ENCODE data around the gene FAM78A.

The FAM78A gene

GRCh38 chr9:131258698-131259431, 17.4 kb downstream of the FAM78A start:
- no peak overlapping the region for H3K4me3 ChIP-seq (ENCODE audit: low read depth, low read length)
- peak; percentile 3 for DNase-seq (ENCODE audit: low read depth)
- TF ChIP-seq POLR2A (IDR thresholded peaks at IDR 0.05; ENCODE audit: extremely low read depth, insufficient read length) (no peak), MAX (IDR thresholded peaks at IDR 0.05; ENCODE audit: low read depth, low read length) (no peak), CTCF (IDR thresholded peaks at IDR 0.05; ENCODE audit: low read depth, low read length) (no peak), MYC (IDR thresholded peaks at IDR 0.05; ENCODE audit: low read depth, low read length) (no peak)

GRCh38 chr9:131258186-131258585, 18.1 kb downstream of the FAM78A start:
- TF ChIP-seq MYC (IDR thresholded peaks at IDR 0.05; ENCODE audit: low read depth, low read length) (no peak), CTCF (IDR thresholded peaks at IDR 0.05; ENCODE audit: low read depth, low read length) (no peak), POLR2A (IDR thresholded peaks at IDR 0.05; ENCODE audit: extremely low read depth, insufficient read length) (no peak), MAX (IDR thresholded peaks at IDR 0.05; ENCODE audit: low read depth, low read length) (no peak)
- no peak overlapping the region for H3K4me3 ChIP-seq (ENCODE audit: low read depth, low read length)
- DNase-seq (ENCODE audit: low read depth): no peak

- no peak for TF ChIP-seq POLR2A (IDR thresholded peaks at IDR 0.05; ENCODE audit: extremely low read depth, insufficient read length)
- no peak for TF ChIP-seq CTCF (IDR thresholded peaks at IDR 0.05; ENCODE audit: low read depth, low read length)
- no peak for TF ChIP-seq MYC (IDR thresholded peaks at IDR 0.05; ENCODE audit: low read depth, low read length)
- no peak for TF ChIP-seq MAX (IDR thresholded peaks at IDR 0.05; ENCODE audit: low read depth, low read length)
- no peak overlapping the region for H3K4me3 ChIP-seq (ENCODE audit: low read depth, low read length)
- DNase-seq (ENCODE audit: low read depth): no peak
Observed at GRCh38 chr9:131257266-131258025, 18.9 kb downstream of the FAM78A start.

GRCh38 chr9:131255676-131256197, 20.6 kb downstream of the FAM78A start:
- TF ChIP-seq POLR2A (IDR thresholded peaks at IDR 0.05; ENCODE audit: extremely low read depth, insufficient read length) (no peak), MYC (IDR thresholded peaks at IDR 0.05; ENCODE audit: low read depth, low read length) (no peak), MAX (IDR thresholded peaks at IDR 0.05; ENCODE audit: low read depth, low read length) (no peak), CTCF (IDR thresholded peaks at IDR 0.05; ENCODE audit: low read depth, low read length) (no peak)
- H3K4me3 ChIP-seq (ENCODE audit: low read depth, low read length): peak overlapping the region; percentile 53
- no peak for DNase-seq (ENCODE audit: low read depth)

GRCh38 chr9:131254626-131255025, 21.7 kb downstream of the FAM78A start:
- no peak for DNase-seq (ENCODE audit: low read depth)
- no peak overlapping the region for H3K4me3 ChIP-seq (ENCODE audit: low read depth, low read length)
- TF ChIP-seq MAX (IDR thresholded peaks at IDR 0.05; ENCODE audit: low read depth, low read length) (no peak), POLR2A (IDR thresholded peaks at IDR 0.05; ENCODE audit: extremely low read depth, insufficient read length) (no peak), MYC (IDR thresholded peaks at IDR 0.05; ENCODE audit: low read depth, low read length) (no peak), CTCF (IDR thresholded peaks at IDR 0.05; ENCODE audit: low read depth, low read length) (no peak)

Measured in NB4 (cell line).